PC-9 (cell line): ENCODE results near the gene IL16.

ENCODE experiments used
- EZH2 ChIP-seq: fragments of 200-600 bp; sonication (generic); IDR thresholded peaks from 2 replicates; pipeline ENCODE4 v1.8.0; 2017; ENCODE audit warnings: antibody characterized with exemption, low read depth
- TF ChIP-seq, protein P1 (sequence below): fragments of 200-600 bp; sonication (generic); conservative IDR thresholded peaks from 2 replicates; pipeline ENCODE4 v1.6.1; 2017; ENCODE audit warnings: mixed run types, antibody characterized with exemption, mild to moderate bottlenecking, moderate library complexity

GRCh38 chr15:81183439-81183775, 13.3 kb upstream of the IL16 start:
- no peak for TF ChIP-seq EZH2
- TF ChIP-seq, protein P1, sequence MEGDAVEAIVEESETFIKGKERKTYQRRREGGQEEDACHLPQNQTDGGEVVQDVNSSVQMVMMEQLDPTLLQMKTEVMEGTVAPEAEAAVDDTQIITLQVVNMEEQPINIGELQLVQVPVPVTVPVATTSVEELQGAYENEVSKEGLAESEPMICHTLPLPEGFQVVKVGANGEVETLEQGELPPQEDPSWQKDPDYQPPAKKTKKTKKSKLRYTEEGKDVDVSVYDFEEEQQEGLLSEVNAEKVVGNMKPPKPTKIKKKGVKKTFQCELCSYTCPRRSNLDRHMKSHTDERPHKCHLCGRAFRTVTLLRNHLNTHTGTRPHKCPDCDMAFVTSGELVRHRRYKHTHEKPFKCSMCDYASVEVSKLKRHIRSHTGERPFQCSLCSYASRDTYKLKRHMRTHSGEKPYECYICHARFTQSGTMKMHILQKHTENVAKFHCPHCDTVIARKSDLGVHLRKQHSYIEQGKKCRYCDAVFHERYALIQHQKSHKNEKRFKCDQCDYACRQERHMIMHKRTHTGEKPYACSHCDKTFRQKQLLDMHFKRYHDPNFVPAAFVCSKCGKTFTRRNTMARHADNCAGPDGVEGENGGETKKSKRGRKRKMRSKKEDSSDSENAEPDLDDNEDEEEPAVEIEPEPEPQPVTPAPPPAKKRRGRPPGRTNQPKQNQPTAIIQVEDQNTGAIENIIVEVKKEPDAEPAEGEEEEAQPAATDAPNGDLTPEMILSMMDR: no peak
